ENCODE results near the gene DDI2. TPM values are rescaled to one million over a fixed set of nuclear protein-coding genes. Genes with fewer than 3 reads are reported as not detected.

The DDI2 gene
- total RNA-seq, 2 donors from 2014 or later = 27.5 to 31.1 TPM

GRCh38 chr1:15662477-15662876 lies 45.2 kb downstream of the DDI2 start:
- ATAC-seq (no peak), DNase-seq (no peak)
- Mint-ChIP-seq H3K27me3 (no peaks in the 10 kb centered on the region), H3K36me3 (ENCODE audit: low read depth) (peaks cover 5% of the 10 kb centered on the region), H3K4me3 (no peak overlapping the region), H3K4me1 (peaks cover 3% of the 10 kb centered on the region), H3K27ac (no peak overlapping the region)
- H3K9me3 ChIP-seq (ENCODE audit: control insufficient read depth, low read length, poor library complexity, severe bottlenecking) = no peaks in the 10 kb centered on the region

- H3K4me3 Mint-ChIP-seq = no peak overlapping the region
- DNase-seq (no peak), ATAC-seq (no peak)
- no peaks in the 10 kb centered on the region for H3K27me3 Mint-ChIP-seq
- no peak overlapping the region for H3K27ac Mint-ChIP-seq
- H3K36me3 Mint-ChIP-seq (ENCODE audit: low read depth) = peaks cover 5% of the 10 kb centered on the region
- H3K9me3 ChIP-seq (ENCODE audit: control insufficient read depth, low read length, poor library complexity, severe bottlenecking) = no peaks in the 10 kb centered on the region
- H3K4me1 Mint-ChIP-seq = peaks cover 3% of the 10 kb centered on the region
Measured at GRCh38 chr1:15663925-15664324, 46.7 kb downstream of the DDI2 start.

- H3K27me3 Mint-ChIP-seq = no peaks in the 10 kb centered on the region
- DNase-seq = no peak
- no peaks in the 10 kb centered on the region for H3K4me1 Mint-ChIP-seq
- no peak overlapping the region for H3K27ac Mint-ChIP-seq
- H3K36me3 Mint-ChIP-seq (ENCODE audit: low read depth) = no peaks in the 10 kb centered on the region
- H3K9me3 ChIP-seq (ENCODE audit: control insufficient read depth, low read length, poor library complexity, severe bottlenecking) = no peaks in the 10 kb centered on the region
- no peak overlapping the region for H3K4me3 Mint-ChIP-seq
- ATAC-seq = no peak
Measured at GRCh38 chr1:15667362-15667761, 50.1 kb downstream of the DDI2 start.

GRCh38 chr1:15668089-15668754 lies 51.0 kb downstream of the DDI2 start:
- H3K9me3 ChIP-seq (ENCODE audit: control insufficient read depth, low read length, poor library complexity, severe bottlenecking) = no peaks in the 10 kb centered on the region
- DNase-seq = no peak
- H3K4me1 Mint-ChIP-seq = no peaks in the 10 kb centered on the region
- ATAC-seq = no peak
- H3K36me3 Mint-ChIP-seq (ENCODE audit: low read depth) = no peaks in the 10 kb centered on the region
- H3K27ac Mint-ChIP-seq = no peak overlapping the region
- no peak overlapping the region for H3K4me3 Mint-ChIP-seq
- H3K27me3 Mint-ChIP-seq = no peaks in the 10 kb centered on the region

GRCh38 chr1:15669074-15669473 lies 51.8 kb downstream of the DDI2 start:
- DNase-seq (no peak), ATAC-seq (no peak)
- no peaks in the 10 kb centered on the region for H3K9me3 ChIP-seq (ENCODE audit: control insufficient read depth, low read length, poor library complexity, severe bottlenecking)
- Mint-ChIP-seq H3K4me3 (no peak overlapping the region), H3K36me3 (ENCODE audit: low read depth) (no peaks in the 10 kb centered on the region), H3K4me1 (no peaks in the 10 kb centered on the region), H3K27ac (no peak overlapping the region), H3K27me3 (no peaks in the 10 kb centered on the region)

- H3K4me3 Mint-ChIP-seq = no peak overlapping the region
- H3K27ac Mint-ChIP-seq = no peak overlapping the region
- no peaks in the 10 kb centered on the region for H3K4me1 Mint-ChIP-seq
- no peak for DNase-seq
- H3K36me3 Mint-ChIP-seq (ENCODE audit: low read depth) = no peaks in the 10 kb centered on the region
- H3K27me3 Mint-ChIP-seq = no peaks in the 10 kb centered on the region
- H3K9me3 ChIP-seq (ENCODE audit: control insufficient read depth, low read length, poor library complexity, severe bottlenecking) = no peaks in the 10 kb centered on the region
- no peak for ATAC-seq
Measured at GRCh38 chr1:15669864-15670263, 52.6 kb downstream of the DDI2 start.

- ATAC-seq (no peak), DNase-seq (no peak)
- no peaks in the 10 kb centered on the region for H3K9me3 ChIP-seq (ENCODE audit: control insufficient read depth, low read length, poor library complexity, severe bottlenecking)
- Mint-ChIP-seq H3K27ac (no peak overlapping the region), H3K36me3 (ENCODE audit: low read depth) (no peaks in the 10 kb centered on the region), H3K4me1 (peaks cover 5% of the 10 kb centered on the region), H3K27me3 (no peaks in the 10 kb centered on the region), H3K4me3 (no peak overlapping the region)
Measured at GRCh38 chr1:15671430-15671829, 54.2 kb downstream of the DDI2 start.

- Mint-ChIP-seq H3K27ac (peak overlapping the region; percentile 9), H3K27me3 (no peaks in the 10 kb centered on the region), H3K4me1 (peaks cover 8% of the 10 kb centered on the region), H3K36me3 (ENCODE audit: low read depth) (no peaks in the 10 kb centered on the region), H3K4me3 (no peak overlapping the region)
- ATAC-seq (no peak), DNase-seq (no peak)
- no peaks in the 10 kb centered on the region for H3K9me3 ChIP-seq (ENCODE audit: control insufficient read depth, low read length, poor library complexity, severe bottlenecking)
Measured at GRCh38 chr1:15674386-15675159, 57.3 kb downstream of the DDI2 start.

GRCh38 chr1:15676010-15676409 lies 58.8 kb downstream of the DDI2 start:
- H3K27ac Mint-ChIP-seq = no peak overlapping the region
- no peak overlapping the region for H3K4me3 Mint-ChIP-seq

GRCh38 chr1:15676688-15677661 lies 59.7 kb downstream of the DDI2 start:
- no peak overlapping the region for H3K27ac Mint-ChIP-seq
- no peaks in the 10 kb centered on the region for H3K9me3 ChIP-seq (ENCODE audit: control insufficient read depth, low read length, poor library complexity, severe bottlenecking)
- H3K27me3 Mint-ChIP-seq = no peaks in the 10 kb centered on the region
- no peak overlapping the region for H3K4me3 Mint-ChIP-seq
- ATAC-seq = no peak
- no peak for DNase-seq
- H3K4me1 Mint-ChIP-seq = peaks cover 10% of the 10 kb centered on the region
- no peaks in the 10 kb centered on the region for H3K36me3 Mint-ChIP-seq (ENCODE audit: low read depth)

More at GRCh38 chr1:15676010-15676409, 58.8 kb downstream of the DDI2 start:
- Mint-ChIP-seq H3K27me3 (no peaks in the 10 kb centered on the region), H3K4me1 (peaks cover 8% of the 10 kb centered on the region), H3K36me3 (ENCODE audit: low read depth) (no peaks in the 10 kb centered on the region)
- H3K9me3 ChIP-seq (ENCODE audit: control insufficient read depth, low read length, poor library complexity, severe bottlenecking) = no peaks in the 10 kb centered on the region
- ATAC-seq (no peak), DNase-seq (no peak)

GRCh38 chr1:15678578-15678977 lies 61.3 kb downstream of the DDI2 start:
- ATAC-seq = peak; percentile 21
- DNase-seq = no peak
- Mint-ChIP-seq H3K4me1 (peaks cover 17% of the 10 kb centered on the region), H3K27ac (no peak overlapping the region), H3K4me3 (no peak overlapping the region), H3K36me3 (ENCODE audit: low read depth) (no peaks in the 10 kb centered on the region), H3K27me3 (no peaks in the 10 kb centered on the region)
- H3K9me3 ChIP-seq (ENCODE audit: control insufficient read depth, low read length, poor library complexity, severe bottlenecking) = no peaks in the 10 kb centered on the region

- H3K9me3 ChIP-seq (ENCODE audit: control insufficient read depth, low read length, poor library complexity, severe bottlenecking) = no peaks in the 10 kb centered on the region
- no peaks in the 10 kb centered on the region for H3K27me3 Mint-ChIP-seq
- peaks cover 18% of the 10 kb centered on the region for H3K4me1 Mint-ChIP-seq
- H3K27ac Mint-ChIP-seq = no peak overlapping the region
- DNase-seq (no peak), ATAC-seq (no peak)
- H3K36me3 Mint-ChIP-seq (ENCODE audit: low read depth) = no peaks in the 10 kb centered on the region
- H3K4me3 Mint-ChIP-seq = no peak overlapping the region
Measured at GRCh38 chr1:15680131-15680530, 62.9 kb downstream of the DDI2 start.

Data from T-helper 17 cell (primary cell).